ENCODE measurements around the gene SH3GL2. TPM values are rescaled to one million over a fixed set of nuclear protein-coding genes. Genes with fewer than 3 reads are reported as not detected.

The SH3GL2 gene
- total RNA-seq: 0.07 TPM in 1 of 2 replicates, not detected in the other

GRCh38 chr9:17578911-17579793 is at the start of gene SH3GL2:
Gene SH3GL2 (plus strand): TSS chr9:17579066.

